LNCaP clone FGC (cell line): ENCODE results near the gene GRIP1.

Source experiments
- DNase-seq: peaks from one replicate; pipeline ENCODE4 v3.0.0-alpha.2; 2011; ENCODE audit warnings: low read depth
- H3K4me3 ChIP-seq: 2 replicates; pipeline ENCODE4 v1.5.1; 2011; ENCODE audit warnings: mild to moderate bottlenecking, low read depth, low read length, control low read depth
- TF ChIP-seq, protein P1 (sequence below): IDR thresholded peaks from 2 replicates; pipeline ENCODE4 v1.5.1; 2012; ENCODE audit warnings: mild to moderate bottlenecking; ENCODE audit not compliant: control insufficient read depth, insufficient read depth; ENCODE audit errors: extremely low read depth

Gene GRIP1

DNA sequence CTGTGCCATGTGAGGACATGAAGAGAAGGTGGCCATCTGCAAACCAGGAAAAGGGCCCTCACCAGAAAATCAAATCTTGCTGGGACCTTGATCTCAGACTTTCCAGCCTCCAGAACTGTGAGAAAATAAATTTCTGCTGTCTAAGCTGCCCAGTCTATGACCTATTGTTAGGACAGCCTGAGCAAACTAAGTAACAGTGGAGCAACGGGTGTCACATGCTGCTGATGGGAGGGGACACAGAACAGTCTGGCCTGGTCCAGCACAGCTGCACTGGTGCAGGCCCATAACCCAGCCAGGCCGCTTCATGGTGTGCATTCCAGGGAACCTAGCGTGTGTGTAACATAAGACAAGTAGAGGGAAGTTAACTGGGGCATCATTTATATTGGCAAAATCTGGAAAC, 42.1 kb downstream of the GRIP1 start:
- DNase-seq, result no peak
- no peak overlapping the region for H3K4me3 ChIP-seq
- TF ChIP-seq, protein P1, sequence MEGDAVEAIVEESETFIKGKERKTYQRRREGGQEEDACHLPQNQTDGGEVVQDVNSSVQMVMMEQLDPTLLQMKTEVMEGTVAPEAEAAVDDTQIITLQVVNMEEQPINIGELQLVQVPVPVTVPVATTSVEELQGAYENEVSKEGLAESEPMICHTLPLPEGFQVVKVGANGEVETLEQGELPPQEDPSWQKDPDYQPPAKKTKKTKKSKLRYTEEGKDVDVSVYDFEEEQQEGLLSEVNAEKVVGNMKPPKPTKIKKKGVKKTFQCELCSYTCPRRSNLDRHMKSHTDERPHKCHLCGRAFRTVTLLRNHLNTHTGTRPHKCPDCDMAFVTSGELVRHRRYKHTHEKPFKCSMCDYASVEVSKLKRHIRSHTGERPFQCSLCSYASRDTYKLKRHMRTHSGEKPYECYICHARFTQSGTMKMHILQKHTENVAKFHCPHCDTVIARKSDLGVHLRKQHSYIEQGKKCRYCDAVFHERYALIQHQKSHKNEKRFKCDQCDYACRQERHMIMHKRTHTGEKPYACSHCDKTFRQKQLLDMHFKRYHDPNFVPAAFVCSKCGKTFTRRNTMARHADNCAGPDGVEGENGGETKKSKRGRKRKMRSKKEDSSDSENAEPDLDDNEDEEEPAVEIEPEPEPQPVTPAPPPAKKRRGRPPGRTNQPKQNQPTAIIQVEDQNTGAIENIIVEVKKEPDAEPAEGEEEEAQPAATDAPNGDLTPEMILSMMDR, result no peak

DNA sequence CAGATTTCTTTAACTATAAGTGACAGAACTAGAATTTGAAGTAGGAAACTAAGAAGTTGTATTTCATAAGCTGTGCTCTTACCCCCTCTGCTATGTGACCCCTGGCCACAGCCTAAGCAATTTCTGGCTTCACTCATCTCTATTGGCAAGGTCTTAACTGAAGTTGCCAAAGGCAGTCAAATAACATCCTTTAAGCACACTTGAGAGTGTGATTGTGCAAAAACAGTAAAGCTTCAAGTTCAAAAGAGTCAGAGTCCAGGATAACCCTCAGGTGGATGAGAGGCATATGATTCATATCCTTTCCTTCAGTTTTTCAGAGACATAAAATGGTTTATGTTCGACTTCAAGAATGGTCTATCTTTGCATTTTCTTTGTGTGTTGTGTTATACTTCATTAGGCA, 45.2 kb downstream of the GRIP1 start:
- DNase-seq, result no peak
- TF ChIP-seq, protein P1, result no peak
- no peak overlapping the region for H3K4me3 ChIP-seq

DNA sequence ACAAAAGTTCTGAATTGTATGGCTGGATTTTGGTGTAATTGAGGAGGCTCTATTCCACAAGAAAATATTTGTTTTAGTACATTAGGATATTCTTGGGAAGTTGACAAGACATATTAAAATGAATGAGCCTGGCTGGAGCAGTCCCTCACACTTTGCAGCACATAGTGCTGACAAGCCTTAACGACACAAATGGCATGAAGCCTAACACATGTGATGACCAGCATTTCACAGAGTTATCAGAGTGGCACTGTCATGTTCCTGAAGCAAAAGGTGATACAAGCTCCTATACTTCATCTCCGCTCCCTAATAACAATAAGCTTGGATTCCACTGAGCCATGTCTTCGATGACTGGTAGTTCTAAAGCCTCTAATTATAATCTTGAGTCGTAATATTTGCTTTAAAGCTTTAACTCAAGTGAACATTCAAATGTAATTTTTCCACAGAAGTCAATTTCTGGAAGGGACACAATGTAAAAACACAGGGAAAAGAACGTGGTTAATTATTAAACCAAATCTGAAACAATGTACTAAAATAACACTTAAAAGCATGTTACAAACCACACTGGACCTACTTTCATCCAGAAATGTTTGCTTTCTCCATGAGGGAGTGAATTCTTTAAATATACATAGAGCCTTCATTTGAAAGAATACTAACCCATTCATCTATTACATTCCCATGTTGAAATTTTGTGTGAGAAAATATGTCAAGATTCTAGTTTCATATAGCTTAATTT, 49.6 kb downstream of the GRIP1 start:
- TF ChIP-seq, protein P1, result no peak
- DNase-seq, result no peak
- H3K4me3 ChIP-seq, result no peak overlapping the region

DNA sequence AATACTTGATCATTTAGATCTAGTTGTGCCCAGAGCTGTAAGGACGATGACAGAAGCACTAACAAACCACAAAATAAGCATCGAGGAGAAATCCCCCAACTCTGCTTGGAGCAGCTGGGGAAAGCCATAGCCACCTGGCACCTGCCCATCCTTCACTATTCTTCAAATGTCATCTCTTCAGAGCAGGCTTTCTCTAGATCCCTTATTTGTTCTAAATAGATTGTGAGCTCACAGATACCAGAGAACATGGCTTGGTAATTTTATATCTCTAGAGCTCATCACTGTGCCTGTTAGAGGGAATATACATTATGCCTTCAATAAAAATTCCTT, 50.9 kb downstream of the GRIP1 start:
- no peak overlapping the region for H3K4me3 ChIP-seq
- DNase-seq, result no peak
- TF ChIP-seq, protein P1, result no peak

DNA sequence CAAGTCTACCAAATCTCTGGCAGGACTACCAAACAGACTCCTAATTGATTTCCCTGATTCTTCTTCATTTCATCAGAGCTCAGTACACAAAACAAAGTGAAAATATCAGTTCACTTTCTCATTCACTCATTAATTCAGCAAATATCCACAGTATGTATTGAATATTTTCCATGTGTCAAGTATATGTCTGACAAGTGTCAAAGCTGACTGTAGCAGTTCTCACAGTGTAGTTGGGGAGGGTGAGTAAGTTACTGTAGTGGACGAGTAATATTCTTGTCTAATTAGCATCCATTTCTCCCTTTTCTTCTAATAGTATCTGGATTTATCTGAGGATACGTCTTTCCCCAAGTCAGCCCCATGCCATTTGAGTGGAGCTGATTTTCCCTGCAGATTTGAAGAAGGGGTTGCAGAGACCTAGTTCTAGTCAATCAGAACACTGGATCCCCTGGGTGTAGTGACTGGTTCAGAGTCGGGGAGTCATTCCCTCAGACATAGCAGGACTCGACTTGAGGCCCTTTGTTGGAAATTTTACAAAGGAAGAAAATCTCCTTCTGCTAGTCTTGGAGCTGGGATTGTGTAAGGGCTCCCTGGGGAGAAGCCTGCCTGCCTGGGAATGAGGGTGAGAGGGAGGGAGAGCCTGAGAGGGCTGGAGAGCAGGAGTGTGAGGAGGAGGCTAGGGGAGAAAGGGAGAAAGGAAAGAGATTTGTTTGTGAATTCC, 51.4 kb downstream of the GRIP1 start:
- DNase-seq, result no peak
- no peak overlapping the region for H3K4me3 ChIP-seq
- TF ChIP-seq, protein P1, result no peak

DNA sequence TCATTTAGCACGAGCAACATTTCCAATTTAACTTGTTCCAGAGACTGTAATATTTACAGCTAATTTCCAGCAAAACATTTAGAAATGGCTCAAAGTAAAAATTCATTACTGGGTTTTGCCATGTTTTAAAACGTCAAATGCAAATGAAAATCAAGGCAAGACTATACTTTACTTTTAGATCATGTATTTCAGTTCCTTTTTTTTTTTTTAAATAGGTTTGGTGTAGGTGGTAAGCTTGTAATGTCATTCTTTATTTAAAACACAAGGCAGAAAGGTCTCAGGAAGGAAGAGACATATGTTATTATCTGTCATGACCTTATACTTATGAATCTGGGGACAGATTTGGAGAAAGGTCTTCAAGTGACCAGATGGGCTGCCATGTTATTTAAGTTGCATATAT, 54.1 kb downstream of the GRIP1 start:
- DNase-seq, result no peak
- TF ChIP-seq, protein P1, result no peak
- H3K4me3 ChIP-seq, result no peak overlapping the region

DNA sequence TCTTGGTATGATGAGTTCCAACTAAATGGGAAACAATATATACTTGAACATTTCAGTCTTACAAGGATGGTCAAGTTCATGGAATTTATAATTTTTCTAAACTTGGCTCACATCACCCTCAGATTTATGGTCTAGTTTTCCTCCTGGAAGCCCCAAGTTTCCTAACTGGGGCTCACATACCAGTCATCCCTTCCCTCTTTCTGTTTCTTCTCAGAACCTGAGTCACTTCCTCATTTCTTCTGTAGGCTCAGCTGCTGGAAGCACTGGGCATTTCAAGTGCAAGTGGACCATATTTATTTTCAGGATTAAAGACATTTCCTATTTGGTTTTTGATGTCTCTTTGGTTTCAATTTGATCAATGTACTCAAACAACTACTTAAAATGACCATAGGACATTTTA, 55.4 kb downstream of the GRIP1 start:
- no peak overlapping the region for H3K4me3 ChIP-seq
- TF ChIP-seq, protein P1, result no peak
- no peak for DNase-seq
